PC-9 (cell line): ENCODE measurements around the gene DOCK9. TPM values are rescaled to one million over a fixed set of nuclear protein-coding genes. Genes with fewer than 3 reads are reported as not detected.
A peak's percentile ranks its signal among the peaks of the same experiment; 100 is the strongest.

ENCODE experiments used
- BruUV-seq: library from RNA; stranded (reverse); fragments of 400-500 nt; replicated peaks from 2 replicates; lab custom pipeline; 2021; lab: Mats Ljungman, UMichigan
- CTCF ChIA-PET: fragments of 300-600 bp; sonication (Branson Sonifier 250); formaldehyde crosslinking; loops from one replicate; lab custom pipeline; 2022; ENCODE audit warnings: antibody characterized with exemption; lab: Charles Lee
- POLR2A ChIA-PET: fragments of 300-600 bp; sonication (Branson Sonifier 250); formaldehyde crosslinking; loops from one replicate; lab custom pipeline; 2022; ENCODE audit warnings: antibody characterized with exemption; ENCODE audit not compliant: unreplicated experiment; lab: Charles Lee
- DNase-seq, 2 experiments: peaks; one replicate each; pipeline versions ENCODE4 v3.0.0 to v3.0.0-alpha.2; 2015 to 2022; ENCODE audit warnings: mixed read lengths in 1 of 2
- H2AFZ ChIP-seq: fragments of 200-600 bp; sonication (generic); 2 replicates; pipeline ENCODE4 v1.8.1; 2017; ENCODE audit warnings: antibody characterized with exemption
- H3F3A ChIP-seq: fragments of 200-600 bp; sonication (generic); 2 replicates; pipeline ENCODE4 v1.8.1; 2017; ENCODE audit warnings: antibody characterized with exemption, mild to moderate bottlenecking, low read depth; ENCODE audit not compliant: insufficient read depth
- H3K27ac ChIP-seq: fragments of 200-600 bp; sonication (generic); 2 replicates; pipeline ENCODE4 v1.6.1; 2016; ENCODE audit warnings: mixed run types
- H3K27me3 ChIP-seq: fragments of 200-600 bp; sonication (generic); 2 replicates; pipeline ENCODE4 v1.6.1; 2016; ENCODE audit warnings: low read depth, mixed run types; ENCODE audit not compliant: insufficient read depth
- H3K36me3 ChIP-seq: fragments of 200-600 bp; sonication (generic); 2 replicates; pipeline ENCODE4 v1.6.1; 2016; ENCODE audit warnings: low read depth, mixed run types
- H3K4me1 ChIP-seq: fragments of 200-600 bp; sonication (generic); replicated peaks from 2 replicates; pipeline ENCODE4 v1.6.1; 2016; ENCODE audit warnings: mixed run types; ENCODE audit not compliant: insufficient read depth
- H3K4me2 ChIP-seq: fragments of 200-600 bp; sonication (generic); 2 replicates; pipeline ENCODE4 v1.6.1; 2017; ENCODE audit warnings: mixed run types
- H3K4me3 ChIP-seq: fragments of 200-600 bp; sonication (generic); 2 replicates; pipeline ENCODE4 v1.6.1; 2016; ENCODE audit warnings: mixed run types
- H3K79me2 ChIP-seq: fragments of 200-600 bp; sonication (generic); 2 replicates; pipeline ENCODE4 v1.6.1; 2017; ENCODE audit warnings: low read depth, mixed run types
- H3K9me2 ChIP-seq: fragments of 200-600 bp; sonication (generic); 2 replicates; pipeline ENCODE4 v1.8.1; 2017; ENCODE audit warnings: mild to moderate bottlenecking; ENCODE audit not compliant: insufficient read depth
- H3K9me3 ChIP-seq: fragments of 200-600 bp; sonication (generic); 2 replicates; pipeline ENCODE4 v1.8.1; 2016; ENCODE audit warnings: low read depth; ENCODE audit not compliant: insufficient read depth
- H4K20me1 ChIP-seq: fragments of 200-600 bp; sonication (generic); 2 replicates; pipeline ENCODE4 v1.8.1; 2017; ENCODE audit not compliant: insufficient read depth
- EZH2 ChIP-seq: fragments of 200-600 bp; sonication (generic); IDR thresholded peaks from 2 replicates; pipeline ENCODE4 v1.8.0; 2017; ENCODE audit warnings: antibody characterized with exemption, low read depth
- intact Hi-C: fragments of 100-400 bp; cut with micrococcal nuclease; formaldehyde crosslinking; loops from one replicate; pipeline ENCODE4 v1.10.0; 2022; ENCODE audit not compliant: unreplicated experiment
- total RNA-seq: library from RNA; stranded (reverse); gene quantifications from 2 replicates; pipeline ENCODE4 v1.2.3, GENCODE V29; 2021
- TF ChIP-seq, protein P1 (sequence below): fragments of 200-600 bp; sonication (generic); conservative IDR thresholded peaks from 2 replicates; pipeline ENCODE4 v1.6.1; 2017; ENCODE audit warnings: mixed run types, antibody characterized with exemption, mild to moderate bottlenecking, moderate library complexity

Gene DOCK9
- total RNA-seq, 1 experiment from 2014 or later = 69.5 TPM

DNA sequence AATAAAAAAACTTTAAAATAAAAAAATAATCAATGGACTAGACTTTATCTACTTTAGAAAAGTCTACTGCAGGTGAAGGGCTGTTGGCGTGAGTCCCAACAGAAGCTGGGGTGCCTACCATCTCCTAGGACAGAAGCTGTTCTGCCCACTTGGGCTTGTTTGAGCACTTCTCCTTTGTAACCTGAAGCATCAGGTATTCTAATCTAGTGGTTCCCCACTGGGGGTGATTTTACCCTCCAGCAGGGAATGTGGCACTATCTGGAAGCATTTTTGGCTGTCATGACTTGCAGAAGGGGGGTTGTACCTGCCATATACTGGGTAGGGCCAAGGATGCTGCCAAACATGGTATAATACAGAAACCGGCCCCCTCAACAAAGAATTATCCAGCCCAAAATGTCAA, 16.2 kb upstream of the DOCK9 start:
- intact Hi-C loops = no loop called here
- Histone ChIP-seq H3K79me2 (peaks cover 35% of the 10 kb centered on the region), H3K27me3 (no peaks in the 10 kb centered on the region), H2AFZ (no peak overlapping the region), H3K27ac (no peak overlapping the region), H3K4me2 (no peak overlapping the region), H3K4me1 (peaks cover 17% of the 10 kb centered on the region), H4K20me1 (0 out of 2 replicates have a peak, but pooled peaks cover 5% of the 10 kb centered on the region), H3F3A (0 out of 2 replicates have a peak, but pooled peaks cover 7% of the 10 kb centered on the region), H3K36me3 (no peaks in the 10 kb centered on the region; the same call in 1 of the 2 replicates), H3K4me3 (no peak overlapping the region), H3K9me3 (no peaks in the 10 kb centered on the region), H3K9me2 (no peaks in the 10 kb centered on the region)
- ChIA-PET POLR2A (no interaction called here), CTCF (no interaction called here)
- DNase-seq = no peak
- no TSS peak for BruUV-seq
- no peak for TF ChIP-seq EZH2
- TF ChIP-seq, protein P1, sequence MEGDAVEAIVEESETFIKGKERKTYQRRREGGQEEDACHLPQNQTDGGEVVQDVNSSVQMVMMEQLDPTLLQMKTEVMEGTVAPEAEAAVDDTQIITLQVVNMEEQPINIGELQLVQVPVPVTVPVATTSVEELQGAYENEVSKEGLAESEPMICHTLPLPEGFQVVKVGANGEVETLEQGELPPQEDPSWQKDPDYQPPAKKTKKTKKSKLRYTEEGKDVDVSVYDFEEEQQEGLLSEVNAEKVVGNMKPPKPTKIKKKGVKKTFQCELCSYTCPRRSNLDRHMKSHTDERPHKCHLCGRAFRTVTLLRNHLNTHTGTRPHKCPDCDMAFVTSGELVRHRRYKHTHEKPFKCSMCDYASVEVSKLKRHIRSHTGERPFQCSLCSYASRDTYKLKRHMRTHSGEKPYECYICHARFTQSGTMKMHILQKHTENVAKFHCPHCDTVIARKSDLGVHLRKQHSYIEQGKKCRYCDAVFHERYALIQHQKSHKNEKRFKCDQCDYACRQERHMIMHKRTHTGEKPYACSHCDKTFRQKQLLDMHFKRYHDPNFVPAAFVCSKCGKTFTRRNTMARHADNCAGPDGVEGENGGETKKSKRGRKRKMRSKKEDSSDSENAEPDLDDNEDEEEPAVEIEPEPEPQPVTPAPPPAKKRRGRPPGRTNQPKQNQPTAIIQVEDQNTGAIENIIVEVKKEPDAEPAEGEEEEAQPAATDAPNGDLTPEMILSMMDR = no peak

DNA sequence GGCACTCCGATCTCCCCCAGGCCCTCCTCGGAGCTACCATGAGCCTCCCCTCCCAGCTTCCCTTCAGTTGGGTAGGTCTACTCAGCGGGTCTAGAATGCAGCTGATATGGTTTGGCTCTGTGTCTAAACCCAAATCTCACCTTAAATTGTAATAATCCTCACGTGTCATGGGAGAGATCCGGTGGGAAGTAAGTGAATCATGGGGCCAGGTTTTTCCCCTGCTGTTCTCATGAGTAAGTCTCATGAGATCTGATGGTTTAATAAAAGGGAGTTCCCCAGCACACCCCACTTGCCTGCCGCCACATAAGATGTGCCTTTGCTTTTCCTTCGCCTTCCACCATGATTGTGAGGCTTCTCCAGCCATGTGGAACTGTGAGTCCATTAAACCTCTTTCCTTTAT, 14.5 kb upstream of the DOCK9 start:
- Histone ChIP-seq H4K20me1 (no peaks in the 10 kb centered on the region), H3K9me3 (no peaks in the 10 kb centered on the region), H2AFZ (no peak overlapping the region), H3K9me2 (no peaks in the 10 kb centered on the region), H3K36me3 (no peaks in the 10 kb centered on the region; the same call in 1 of the 2 replicates), H3K4me3 (no peak overlapping the region), H3K79me2 (peaks cover 40% of the 10 kb centered on the region), H3K4me2 (no peak overlapping the region), H3F3A (peaks cover 7% of the 10 kb centered on the region; the same call in 1 of the 2 replicates), H3K27ac (no peak overlapping the region), H3K4me1 (peaks cover 1% of the 10 kb centered on the region), H3K27me3 (no peaks in the 10 kb centered on the region)
- no peak for DNase-seq
- no TSS peak for BruUV-seq
- intact Hi-C loops = no loop called here
- ChIA-PET CTCF (no interaction called here), POLR2A (interaction anchor here (0.7 kb wide), 1 partner anchor 16 kb away, joined by 6 read pairs; no protein-coding TSS in a partner anchor)
- TF ChIP-seq, protein P1 = no peak
- no peak for TF ChIP-seq EZH2

DNA sequence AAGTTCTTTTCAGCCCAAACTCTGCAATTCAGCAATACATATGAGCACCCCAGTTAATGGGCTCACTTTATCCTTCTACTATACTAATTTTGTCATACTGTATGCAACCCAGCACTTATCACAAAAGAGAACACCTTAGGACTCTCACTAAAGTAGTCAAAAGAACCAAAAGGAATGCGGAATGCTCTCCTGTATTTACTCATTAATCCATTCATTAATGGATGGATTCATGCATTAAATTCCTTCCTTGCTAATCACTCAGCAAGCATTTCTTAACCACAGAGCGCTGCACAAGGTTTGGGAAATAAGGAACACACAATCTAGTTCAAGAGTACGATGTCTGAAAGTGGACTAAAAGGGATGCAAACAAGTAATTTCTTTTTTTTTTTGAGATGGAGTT, 12.8 kb upstream of the DOCK9 start:
- H2AFZ ChIP-seq = no peak overlapping the region
- H3K4me3 ChIP-seq = no peak overlapping the region
- H3K27ac ChIP-seq = no peak overlapping the region
- TF ChIP-seq, protein P1 = no peak
- no peak for TF ChIP-seq EZH2
- H3K9me2 ChIP-seq = no peaks in the 10 kb centered on the region
- no peaks in the 10 kb centered on the region; the same call in 1 of the 2 replicates for H3K36me3 ChIP-seq
- peaks cover 7% of the 10 kb centered on the region; the same call in 1 of the 2 replicates for H3F3A ChIP-seq
- BruUV-seq = no TSS peak
- POLR2A ChIA-PET = no interaction called here
- H3K4me1 ChIP-seq = no peaks in the 10 kb centered on the region
- H3K4me2 ChIP-seq = no peak overlapping the region
- H3K27me3 ChIP-seq = no peaks in the 10 kb centered on the region
- intact Hi-C loops = no loop called here
- H3K9me3 ChIP-seq = no peaks in the 10 kb centered on the region
- DNase-seq = peak in 1 of 2 experiments; percentile 50
- peaks cover 29% of the 10 kb centered on the region for H3K79me2 ChIP-seq
- CTCF ChIA-PET = no interaction called here
- no peaks in the 10 kb centered on the region for H4K20me1 ChIP-seq
